GM21825 (cell line): ENCODE data around the gene TOMM20L.

Experiments used
- ATAC-seq: cut with Tn5 transposase; IDR thresholded peaks from one replicate; pipeline ENCODE4 v1.9.1; 2021; ENCODE audit warnings: mild to moderate bottlenecking, moderate library complexity; ENCODE audit not compliant: unreplicated experiment

Gene TOMM20L

DNA sequence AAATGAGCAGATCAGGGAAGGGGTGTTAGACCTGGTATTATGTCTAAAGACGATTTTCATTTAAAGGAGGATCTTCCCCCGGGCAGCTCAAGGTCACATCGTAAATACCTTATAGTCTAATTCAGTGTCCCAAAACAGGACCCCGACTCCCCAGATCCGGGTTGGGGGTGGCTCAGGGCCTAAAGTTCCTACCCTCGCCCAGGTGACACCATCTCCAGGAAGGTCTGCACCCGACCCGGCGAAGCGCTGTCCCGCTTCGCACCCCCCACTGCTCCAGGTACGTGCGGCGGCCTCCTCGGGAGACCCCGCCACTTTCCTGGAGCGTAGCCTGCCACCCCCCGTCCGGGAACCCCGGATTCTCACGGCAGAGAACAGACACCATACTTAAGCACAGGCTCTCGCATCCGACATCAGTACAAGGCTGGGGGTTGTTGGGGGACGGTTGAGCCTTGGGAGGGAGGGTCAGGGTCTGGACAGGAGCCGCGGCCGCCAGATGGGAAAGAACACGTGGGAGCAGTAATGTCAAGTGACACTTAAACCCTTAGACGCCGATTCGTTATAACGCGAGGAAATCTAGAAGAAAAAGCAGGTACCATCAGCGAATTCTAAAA, 31.0 kb downstream of the TOMM20L start:
- peak; percentile 38 for ATAC-seq

DNA sequence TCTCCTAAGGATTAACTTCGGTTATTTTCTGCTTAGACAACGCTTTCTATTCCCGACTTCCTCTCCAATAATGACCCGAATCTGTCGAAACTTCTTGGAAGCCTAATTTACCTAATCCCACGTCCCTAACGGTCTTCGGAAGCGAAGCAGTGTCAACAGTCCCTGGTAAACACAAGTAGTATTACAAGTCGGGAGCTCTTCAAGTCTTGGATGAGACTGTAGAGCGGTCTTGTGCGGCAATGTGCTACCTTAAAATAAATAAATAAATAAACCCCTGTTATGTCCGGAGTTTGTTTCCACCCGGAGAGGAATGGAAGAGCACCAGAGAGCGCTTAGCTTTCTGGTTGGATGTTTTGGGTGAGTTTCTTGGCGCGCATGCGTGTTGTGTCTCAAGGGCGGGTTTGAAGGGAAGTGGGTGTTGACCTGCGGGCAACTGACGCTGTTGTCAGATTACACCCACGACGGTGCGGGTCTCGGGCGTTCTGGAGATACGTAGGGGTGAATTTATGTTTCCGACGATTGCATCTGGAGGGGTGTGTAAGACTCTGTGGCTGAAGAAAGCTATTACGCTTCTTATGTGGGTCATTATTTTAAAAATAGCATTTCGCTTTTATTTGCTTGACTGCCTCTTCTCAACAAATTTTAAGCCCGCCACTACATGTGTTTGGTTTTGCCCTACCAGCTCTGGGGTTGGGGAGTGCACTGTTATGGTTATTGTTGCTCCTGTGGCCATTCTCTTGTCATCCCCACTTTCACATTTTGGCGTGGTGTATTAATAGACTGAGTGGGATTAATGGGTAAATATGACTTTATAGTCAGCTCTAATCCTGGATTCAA, 31.8 kb downstream of the TOMM20L start, which contains the start of the genes KIAA0586 and TIMM9:
Gene KIAA0586 (plus strand): TSS at position 439 of the 837 bp plus-strand sequence. CDS start 546 bp downstream, outside the sequence.
Gene TIMM9 (minus strand): TSS at position 251 of the 837 bp plus-strand sequence. CDS start 15,586 bp downstream, outside the sequence.
- peak; percentile 82 for ATAC-seq

DNA sequence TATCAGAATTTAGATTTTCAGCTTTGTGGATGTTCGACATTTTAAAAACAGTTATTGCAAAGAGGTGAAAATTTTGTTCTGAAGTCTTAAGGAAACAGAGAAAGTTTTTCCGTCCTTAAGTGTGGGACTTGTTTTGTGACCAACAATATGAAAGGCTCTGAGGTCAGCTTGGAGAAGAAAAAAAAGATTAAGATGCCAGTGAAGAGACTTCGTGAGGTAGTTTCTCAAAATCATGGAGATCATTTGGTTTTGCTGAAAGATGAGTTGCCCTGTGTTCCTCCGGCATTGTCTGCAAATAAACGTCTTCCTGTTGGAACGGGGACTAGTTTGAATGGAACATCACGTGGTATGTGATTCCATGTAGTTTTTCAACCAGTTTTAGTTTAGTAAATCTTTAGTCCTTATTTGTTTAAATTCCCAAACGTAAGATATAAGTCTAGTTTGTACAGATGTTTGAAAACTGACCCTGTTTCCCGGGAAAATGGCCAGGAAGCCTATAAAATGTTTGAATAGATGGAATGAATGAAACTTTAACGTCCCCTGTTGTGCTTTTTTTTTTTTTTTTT, 32.5 kb downstream of the TOMM20L start:
- ATAC-seq: no peak

DNA sequence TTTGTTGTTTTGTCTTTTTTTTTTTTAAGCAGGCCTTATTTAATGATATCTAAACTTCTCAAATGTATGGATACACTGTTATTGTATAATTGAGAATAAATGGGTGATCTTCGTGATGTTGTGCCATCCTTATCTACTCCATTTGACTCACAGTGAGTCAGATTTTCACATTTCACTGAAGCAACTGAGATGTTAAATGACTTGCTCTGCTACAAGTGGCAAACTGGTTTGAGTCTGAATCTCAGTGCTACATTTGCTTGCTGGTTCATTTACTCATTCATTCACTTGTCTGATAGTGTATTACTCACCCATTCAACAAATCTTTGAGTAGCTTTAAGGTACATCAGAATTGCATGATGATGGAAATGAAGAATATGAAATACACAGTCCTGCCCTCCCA, 34.4 kb downstream of the TOMM20L start:
- no peak for ATAC-seq

DNA sequence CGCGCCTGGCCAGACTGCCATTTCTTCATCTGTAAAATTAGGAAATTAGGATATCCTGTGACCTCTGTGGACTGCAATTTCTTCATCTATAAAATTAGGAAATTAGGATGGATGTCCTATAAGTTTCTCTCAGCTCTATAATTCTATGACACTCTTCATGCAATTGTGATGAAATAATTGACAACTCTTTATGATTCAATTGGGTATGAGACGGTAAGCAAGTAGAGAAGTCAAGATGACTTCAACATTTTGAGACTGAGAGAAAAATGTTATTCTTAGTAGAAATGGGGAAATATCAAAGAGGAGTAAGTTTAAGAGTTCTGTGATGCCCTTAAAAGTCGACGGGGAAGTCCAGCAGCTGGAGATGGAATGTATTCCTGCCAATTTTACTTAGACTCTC, 43.7 kb downstream of the TOMM20L start:
- ATAC-seq: no peak

DNA sequence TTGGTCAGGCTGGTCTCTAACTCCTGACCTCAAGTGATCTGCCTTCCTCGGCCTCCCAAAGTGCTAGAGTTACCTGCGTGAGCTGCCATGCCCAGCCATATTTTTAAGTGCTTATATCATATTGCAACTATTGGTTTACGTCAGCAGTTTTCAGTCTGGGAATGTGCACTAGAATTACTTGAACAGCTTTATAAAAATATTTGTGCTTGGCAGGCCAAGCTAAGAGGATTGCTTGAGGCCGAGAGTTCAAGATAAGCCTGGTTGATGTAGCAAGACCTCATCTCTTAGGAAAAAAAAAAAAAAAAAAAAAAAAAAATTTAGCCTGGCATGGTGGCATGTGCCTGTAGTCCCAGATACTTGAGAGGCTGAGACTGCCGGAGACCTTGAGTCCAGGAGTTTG, 48.9 kb downstream of the TOMM20L start:
- ATAC-seq: no peak

DNA sequence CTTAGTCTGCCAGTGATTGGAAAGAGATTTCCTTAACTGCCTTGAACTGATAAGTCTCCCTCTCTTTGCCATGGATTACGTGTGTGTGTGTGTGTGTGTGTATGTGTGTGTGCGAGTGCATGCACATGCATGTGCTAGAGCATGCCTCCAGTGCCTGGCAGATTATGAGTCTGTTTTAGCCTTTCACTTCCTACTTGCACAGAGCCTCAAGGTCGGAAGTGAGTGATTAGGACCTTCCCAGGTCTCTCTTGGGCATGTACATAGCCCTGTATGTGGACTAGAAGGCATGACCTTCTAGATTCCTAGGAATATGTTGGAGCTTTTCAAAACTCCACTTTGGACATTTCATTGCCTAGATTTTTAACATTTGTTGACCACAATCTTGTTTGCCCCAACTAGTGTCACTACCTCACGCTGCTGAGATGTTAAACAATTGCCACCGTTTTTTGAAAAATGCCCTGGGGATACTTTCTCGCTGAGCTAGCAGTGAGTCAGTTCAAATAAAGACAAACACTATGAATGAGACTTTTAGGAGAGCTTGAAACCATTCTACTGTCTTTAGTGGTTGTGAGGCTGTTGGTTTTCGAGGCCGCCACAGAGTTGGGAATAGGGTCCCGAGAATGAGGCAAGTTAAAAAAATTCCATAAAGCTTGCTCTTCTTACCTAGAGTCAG, 60.0 kb downstream of the TOMM20L start:
- ATAC-seq: no peak
